ENCODE results near the gene PIGK. TPM values are rescaled to one million over a fixed set of nuclear protein-coding genes. Genes with fewer than 3 reads are reported as not detected.
"Not testable (repeated sequence)": the region's sequence is repeated elsewhere in the genome, so short reads cannot be mapped to it uniquely, and the experiment has no call there.

PIGK gene
- total and polyA plus RNA-seq, 4 donors: 7.9 to 30.2 (median 17.9) TPM

DNA sequence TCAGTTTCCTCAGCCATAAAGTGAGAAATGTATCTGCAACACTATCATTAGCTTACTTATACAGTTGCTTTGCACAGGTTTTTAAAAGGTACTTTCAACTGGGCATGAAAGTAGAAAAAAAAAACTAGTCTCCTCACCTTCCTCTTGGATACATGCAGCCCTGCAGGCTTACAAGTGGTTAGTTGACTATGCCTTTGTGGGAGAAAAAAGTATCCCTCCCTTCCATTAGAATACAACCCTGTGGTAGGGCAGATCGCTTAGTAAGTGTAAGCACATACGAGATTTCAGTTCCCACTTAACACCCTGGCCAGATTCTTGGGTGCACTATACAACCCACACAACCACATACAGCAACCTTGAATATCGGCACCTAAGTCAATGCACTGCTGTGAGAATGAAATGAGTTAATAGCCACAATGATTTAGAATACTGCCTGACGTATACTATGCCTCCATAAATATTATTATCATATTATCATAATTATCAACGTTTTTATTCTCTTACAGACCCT, 54.7 kb downstream of the PIGK start:
- Histone ChIP-seq H3K36me3 (ENCODE audit: control insufficient read depth in 4 of 4, insufficient read depth in 4 of 4, low read length in 4 of 4) (peaks cover 0 to 7% (median 2%) of the 10 kb centered on the region in 4 donors), H3K9ac (ENCODE audit: insufficient read depth in 1 of 2, low read length in 2 of 2) (no peak overlapping the region), H3K27me3 (ENCODE audit: control insufficient read depth in 3 of 3, insufficient read depth in 3 of 3, low read length in 2 of 3) (no peaks in the 10 kb centered on the region), H3K9me3 (ENCODE audit: control insufficient read depth in 4 of 4, insufficient read depth in 3 of 4, low read length in 3 of 4) (no peaks in the 10 kb centered on the region), H3K4me1 (ENCODE audit: control insufficient read depth in 5 of 5, insufficient read depth in 5 of 5, low read length in 5 of 5) (no peaks in the 10 kb centered on the region), H3K27ac (ENCODE audit: low read depth in 1 of 2, low read length in 1 of 2) (no peak overlapping the region), H3K4me3 (no peak overlapping the region)
- WGBS, 2 donors: 92 to 95% methylated on average over 5 of the region's 5 CpGs
- DNase-seq (no peak), ATAC-seq (ENCODE audit: insufficient read depth, low FRiP score) (no peak)
- TF ChIP-seq, protein P1, sequence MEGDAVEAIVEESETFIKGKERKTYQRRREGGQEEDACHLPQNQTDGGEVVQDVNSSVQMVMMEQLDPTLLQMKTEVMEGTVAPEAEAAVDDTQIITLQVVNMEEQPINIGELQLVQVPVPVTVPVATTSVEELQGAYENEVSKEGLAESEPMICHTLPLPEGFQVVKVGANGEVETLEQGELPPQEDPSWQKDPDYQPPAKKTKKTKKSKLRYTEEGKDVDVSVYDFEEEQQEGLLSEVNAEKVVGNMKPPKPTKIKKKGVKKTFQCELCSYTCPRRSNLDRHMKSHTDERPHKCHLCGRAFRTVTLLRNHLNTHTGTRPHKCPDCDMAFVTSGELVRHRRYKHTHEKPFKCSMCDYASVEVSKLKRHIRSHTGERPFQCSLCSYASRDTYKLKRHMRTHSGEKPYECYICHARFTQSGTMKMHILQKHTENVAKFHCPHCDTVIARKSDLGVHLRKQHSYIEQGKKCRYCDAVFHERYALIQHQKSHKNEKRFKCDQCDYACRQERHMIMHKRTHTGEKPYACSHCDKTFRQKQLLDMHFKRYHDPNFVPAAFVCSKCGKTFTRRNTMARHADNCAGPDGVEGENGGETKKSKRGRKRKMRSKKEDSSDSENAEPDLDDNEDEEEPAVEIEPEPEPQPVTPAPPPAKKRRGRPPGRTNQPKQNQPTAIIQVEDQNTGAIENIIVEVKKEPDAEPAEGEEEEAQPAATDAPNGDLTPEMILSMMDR (IDR thresholded peaks at IDR 0.05; ENCODE audit: control extremely low read depth, extremely low read depth): no peak

- H3K9me3 ChIP-seq (ENCODE audit: control insufficient read depth in 4 of 4, insufficient read depth in 3 of 4, low read length in 3 of 4); H3K4me3 ChIP-seq; H3K36me3 ChIP-seq (ENCODE audit: control insufficient read depth in 4 of 4, insufficient read depth in 4 of 4, low read length in 4 of 4); ATAC-seq (ENCODE audit: insufficient read depth, low FRiP score); H3K4me1 ChIP-seq (ENCODE audit: control insufficient read depth in 5 of 5, insufficient read depth in 5 of 5, low read length in 5 of 5); H3K27me3 ChIP-seq (ENCODE audit: control insufficient read depth in 3 of 3, insufficient read depth in 3 of 3, low read length in 2 of 3); H3K9ac ChIP-seq (ENCODE audit: insufficient read depth in 1 of 2, low read length in 2 of 2); DNase-seq; H3K27ac ChIP-seq (ENCODE audit: low read depth in 1 of 2, low read length in 1 of 2): not testable (repeated sequence)
- 95 to 96% methylated on average over 3 of the region's 3 CpGs for WGBS, 2 donors
These were observed 59.5 kb downstream of the PIGK start for GRCh38 chr1:77159706-77160105.

DNA sequence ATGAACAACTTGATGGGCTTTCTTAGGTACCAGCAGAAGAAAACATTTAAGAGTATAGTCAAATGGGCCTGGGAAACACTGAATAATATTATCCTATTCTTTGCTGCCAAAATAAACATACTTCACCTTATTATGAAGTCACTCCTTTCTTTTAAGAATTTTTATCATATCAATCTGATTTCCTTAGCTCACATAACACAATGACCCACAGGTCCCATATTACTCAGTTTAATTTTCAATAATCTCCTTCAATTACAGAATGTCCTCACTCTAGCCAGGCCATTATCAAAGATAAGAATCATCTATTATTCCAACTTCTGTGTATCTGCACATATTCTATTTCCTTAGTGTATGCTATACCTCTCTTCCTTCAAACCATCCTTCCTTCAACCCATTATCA, 63.0 kb downstream of the PIGK start:
- Histone ChIP-seq H3K4me1 (ENCODE audit: control insufficient read depth in 5 of 5, insufficient read depth in 5 of 5, low read length in 5 of 5) (no peaks in the 10 kb centered on the region), H3K27me3 (ENCODE audit: control insufficient read depth in 3 of 3, insufficient read depth in 3 of 3, low read length in 2 of 3) (no peaks in the 10 kb centered on the region), H3K9ac (ENCODE audit: insufficient read depth in 1 of 2, low read length in 2 of 2) (no peak overlapping the region), H3K9me3 (ENCODE audit: control insufficient read depth in 4 of 4, insufficient read depth in 3 of 4, low read length in 3 of 4) (no peaks in the 10 kb centered on the region), H3K4me3 (no peak overlapping the region), H3K36me3 (ENCODE audit: control insufficient read depth in 4 of 4, insufficient read depth in 4 of 4, low read length in 4 of 4) (peaks cover 0 to 8% (median 1%) of the 10 kb centered on the region in 4 donors), H3K27ac (ENCODE audit: low read depth in 1 of 2, low read length in 1 of 2) (no peak overlapping the region)
- ATAC-seq (ENCODE audit: insufficient read depth, low FRiP score) (no peak), DNase-seq (no peak)
- TF ChIP-seq, protein P1 (IDR thresholded peaks at IDR 0.05; ENCODE audit: control extremely low read depth, extremely low read depth): no peak

DNA sequence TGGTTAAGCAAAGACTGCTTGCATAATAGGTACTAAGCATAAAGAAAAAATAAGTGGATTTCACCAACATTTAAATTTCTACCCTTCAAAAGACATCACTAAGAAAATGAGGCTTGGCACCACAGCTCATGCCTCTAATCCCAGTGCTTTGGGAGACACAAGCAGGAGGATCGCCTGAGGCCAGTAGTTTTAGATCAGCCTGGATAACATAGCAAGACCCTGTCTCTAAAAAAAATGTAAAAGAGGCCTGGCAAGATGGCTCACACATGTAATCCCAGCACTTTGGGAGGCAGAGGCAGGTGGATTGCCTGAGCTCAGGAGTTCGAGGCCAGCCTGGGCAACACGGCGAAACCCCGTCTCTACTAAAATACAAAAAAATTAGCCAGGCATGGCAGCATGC, 73.0 kb downstream of the PIGK start:
- Histone ChIP-seq H3K36me3 (ENCODE audit: control insufficient read depth in 4 of 4, insufficient read depth in 4 of 4, low read length in 4 of 4) (no peaks in the 10 kb centered on the region), H3K9ac (ENCODE audit: insufficient read depth in 1 of 2, low read length in 2 of 2) (no peak overlapping the region), H3K27me3 (ENCODE audit: control insufficient read depth in 3 of 3, insufficient read depth in 3 of 3, low read length in 2 of 3) (no peaks in the 10 kb centered on the region), H3K4me1 (ENCODE audit: control insufficient read depth in 5 of 5, insufficient read depth in 5 of 5, low read length in 5 of 5) (no peaks in the 10 kb centered on the region), H3K9me3 (ENCODE audit: control insufficient read depth in 4 of 4, insufficient read depth in 3 of 4, low read length in 3 of 4) (no peaks in the 10 kb centered on the region), H3K27ac (ENCODE audit: low read depth in 1 of 2, low read length in 1 of 2) (no peak overlapping the region), H3K4me3 (no peak overlapping the region)
- WGBS, 2 donors: 98% methylated on average over 5 of the region's 5 CpGs
- TF ChIP-seq, protein P1 (IDR thresholded peaks at IDR 0.05; ENCODE audit: control extremely low read depth, extremely low read depth): no peak
- ATAC-seq (ENCODE audit: insufficient read depth, low FRiP score) (no peak), DNase-seq (no peak)

Measured in lung (tissue), 12 donors.